ENCODE measurements around the gene SOSTDC1.

GRCh38 chr7:16463949-16464715, 1.4 kb downstream of the SOSTDC1 start:
- TF ChIP-seq RFX5 (IDR thresholded peaks at IDR 0.05; ENCODE audit: low read length) (no peak), IRF3 (IDR thresholded peaks at IDR 0.05; ENCODE audit: low read depth, low read length) (no peak), CTCF (IDR thresholded peaks at IDR 0.05) (no peak), RAD21 (IDR thresholded peaks at IDR 0.05; ENCODE audit: low read length) (no peak), EP300 (IDR thresholded peaks at IDR 0.05; ENCODE audit: borderline replicate concordance in 1 of 2, low read depth in 1 of 2, low read length in 1 of 2) (no peak), TAF1 (IDR thresholded peaks at IDR 0.05; ENCODE audit: borderline replicate concordance, low read depth, low read length) (no peak)
- TF ChIP-seq, protein P1, sequence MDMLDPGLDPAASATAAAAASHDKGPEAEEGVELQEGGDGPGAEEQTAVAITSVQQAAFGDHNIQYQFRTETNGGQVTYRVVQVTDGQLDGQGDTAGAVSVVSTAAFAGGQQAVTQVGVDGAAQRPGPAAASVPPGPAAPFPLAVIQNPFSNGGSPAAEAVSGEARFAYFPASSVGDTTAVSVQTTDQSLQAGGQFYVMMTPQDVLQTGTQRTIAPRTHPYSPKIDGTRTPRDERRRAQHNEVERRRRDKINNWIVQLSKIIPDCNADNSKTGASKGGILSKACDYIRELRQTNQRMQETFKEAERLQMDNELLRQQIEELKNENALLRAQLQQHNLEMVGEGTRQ (IDR thresholded peaks at IDR 0.05; ENCODE audit: borderline replicate concordance, low read depth, low read length): no peak

Data from SK-N-SH (cell line).